ENCODE results near the gene DLX3.

DNA sequence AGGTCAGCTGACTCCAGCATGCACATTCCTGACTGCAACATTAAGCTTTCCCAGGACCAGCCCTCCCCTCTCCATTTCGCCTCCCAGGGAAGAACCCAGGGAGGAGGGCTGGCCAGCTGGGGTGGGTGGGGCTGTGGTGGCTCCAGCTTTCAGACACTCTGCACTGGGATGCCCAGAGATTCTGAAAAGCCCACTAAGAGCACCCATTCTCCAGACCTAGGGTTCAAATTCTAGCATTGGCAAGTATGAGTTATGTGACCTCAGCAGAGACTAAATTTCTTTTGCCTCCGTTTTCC is 7.8 kb downstream of the DLX3 start:
- TF ChIP-seq, protein P1, sequence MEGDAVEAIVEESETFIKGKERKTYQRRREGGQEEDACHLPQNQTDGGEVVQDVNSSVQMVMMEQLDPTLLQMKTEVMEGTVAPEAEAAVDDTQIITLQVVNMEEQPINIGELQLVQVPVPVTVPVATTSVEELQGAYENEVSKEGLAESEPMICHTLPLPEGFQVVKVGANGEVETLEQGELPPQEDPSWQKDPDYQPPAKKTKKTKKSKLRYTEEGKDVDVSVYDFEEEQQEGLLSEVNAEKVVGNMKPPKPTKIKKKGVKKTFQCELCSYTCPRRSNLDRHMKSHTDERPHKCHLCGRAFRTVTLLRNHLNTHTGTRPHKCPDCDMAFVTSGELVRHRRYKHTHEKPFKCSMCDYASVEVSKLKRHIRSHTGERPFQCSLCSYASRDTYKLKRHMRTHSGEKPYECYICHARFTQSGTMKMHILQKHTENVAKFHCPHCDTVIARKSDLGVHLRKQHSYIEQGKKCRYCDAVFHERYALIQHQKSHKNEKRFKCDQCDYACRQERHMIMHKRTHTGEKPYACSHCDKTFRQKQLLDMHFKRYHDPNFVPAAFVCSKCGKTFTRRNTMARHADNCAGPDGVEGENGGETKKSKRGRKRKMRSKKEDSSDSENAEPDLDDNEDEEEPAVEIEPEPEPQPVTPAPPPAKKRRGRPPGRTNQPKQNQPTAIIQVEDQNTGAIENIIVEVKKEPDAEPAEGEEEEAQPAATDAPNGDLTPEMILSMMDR (IDR thresholded peaks at IDR 0.05; ENCODE audit: insufficient read depth, low read length, poor library complexity, severe bottlenecking), result no peak
- no peak for TF ChIP-seq EZH2phosphoT487 (conservative IDR thresholded peaks at IDR 0.05; ENCODE audit: low read length)

Measured in SU-DHL-6 (cell line).